HG03575 (cell line): ENCODE measurements around the gene RBM11.

Experiments
- ATAC-seq: cut with Tn5 transposase; IDR thresholded peaks from one replicate; pipeline ENCODE4 v1.9.1; 2021; ENCODE audit not compliant: unreplicated experiment, insufficient number of reproducible peaks, low FRiP score; ENCODE audit errors: extremely low read depth

The RBM11 gene

GRCh38 chr21:14265023-14265422 is 49.1 kb downstream of the RBM11 start:
- no peak for ATAC-seq

- ATAC-seq = no peak
Measured at GRCh38 chr21:14267076-14267475, 51.1 kb downstream of the RBM11 start.

GRCh38 chr21:14270631-14271030 is 54.7 kb downstream of the RBM11 start:
- ATAC-seq = no peak

GRCh38 chr21:14271053-14271452 is 55.1 kb downstream of the RBM11 start:
- ATAC-seq = no peak

- no peak for ATAC-seq
Measured at GRCh38 chr21:14271641-14272040, 55.7 kb downstream of the RBM11 start.

- ATAC-seq = no peak
Measured at GRCh38 chr21:14273736-14274538, 58.0 kb downstream of the RBM11 start.

GRCh38 chr21:14275702-14276205 is 59.8 kb downstream of the RBM11 start:
- no peak for ATAC-seq
